H9 (cell line): Measurements from ENCODE around the gene SP4. TPM values are rescaled to one million over a fixed set of nuclear protein-coding genes. Genes with fewer than 3 reads are reported as not detected.

ENCODE experiments used
- DNase-seq: peaks from one replicate; pipeline ENCODE4 v3.0.0-alpha.2; 2017
- H2AFZ ChIP-seq: one replicate; pipeline ENCODE4 v1.6.1; 2013; ENCODE audit warnings: mild to moderate bottlenecking, low read length, control low read depth, moderate library complexity
- H2AK5ac ChIP-seq: 2 replicates; pipeline ENCODE4 v1.6.1; 2013; ENCODE audit warnings: low read length, control low read depth, mixed read lengths; ENCODE audit not compliant: insufficient read length
- H2BK120ac ChIP-seq: one replicate; pipeline ENCODE4 v1.6.1; 2013; ENCODE audit warnings: low read depth, mild to moderate bottlenecking, low read length, control low read depth, inconsistent platforms; ENCODE audit not compliant: poor library complexity, severe bottlenecking
- H2BK12ac ChIP-seq: 2 replicates; pipeline ENCODE4 v1.6.1; 2013; ENCODE audit warnings: low read length, control low read depth, mixed read lengths, low read depth; ENCODE audit not compliant: insufficient read length
- H2BK15ac ChIP-seq: 2 replicates; pipeline ENCODE4 v1.6.1; 2013; ENCODE audit warnings: low read depth, low read length, control low read depth
- H2BK20ac ChIP-seq: one replicate; pipeline ENCODE4 v1.6.1; 2013; ENCODE audit warnings: low read depth, mild to moderate bottlenecking, low read length, control low read depth, inconsistent platforms; ENCODE audit not compliant: poor library complexity, severe bottlenecking
- H2BK5ac ChIP-seq: 2 replicates; pipeline ENCODE4 v1.6.1; 2013; ENCODE audit warnings: low read length, control low read depth, mixed read lengths; ENCODE audit not compliant: insufficient read length
- H3K14ac ChIP-seq: 2 replicates; pipeline ENCODE4 v1.6.1; 2013; ENCODE audit warnings: low read length, control low read depth; ENCODE audit not compliant: insufficient read depth
- H3K18ac ChIP-seq: 2 replicates; pipeline ENCODE4 v1.6.1; 2013; ENCODE audit warnings: low read depth, mild to moderate bottlenecking, mixed read lengths, low read length, control low read depth; ENCODE audit not compliant: insufficient read length
- H3K23ac ChIP-seq: 2 replicates; pipeline ENCODE4 v1.6.1; 2013; ENCODE audit warnings: low read length, control low read depth, mixed read lengths, low read depth; ENCODE audit not compliant: insufficient read length
- H3K23me2 ChIP-seq: 2 replicates; pipeline ENCODE4 v1.6.1; 2013; ENCODE audit warnings: low read depth, mild to moderate bottlenecking, mixed read lengths, low read length, control low read depth; ENCODE audit not compliant: insufficient read length, poor library complexity, severe bottlenecking
- H3K27ac ChIP-seq: 2 replicates; pipeline ENCODE4 v1.5.1; 2013; ENCODE audit warnings: low read length, control low read depth, mixed read lengths, low read depth; ENCODE audit not compliant: insufficient read length
- H3K27me3 ChIP-seq: 2 replicates; pipeline ENCODE4 v1.6.1; 2013; ENCODE audit warnings: low read length, control low read depth, inconsistent platforms; ENCODE audit not compliant: insufficient read depth
- H3K4ac ChIP-seq: 2 replicates; pipeline ENCODE4 v1.6.1; 2013; ENCODE audit warnings: low read depth, mild to moderate bottlenecking, control low read depth, inconsistent platforms, low read length, moderate library complexity
- H3K4me1 ChIP-seq: 2 replicates; pipeline ENCODE4 v1.6.1; 2013; ENCODE audit warnings: low read length, control low read depth, inconsistent platforms; ENCODE audit not compliant: insufficient read depth
- H3K4me2 ChIP-seq: 2 replicates; pipeline ENCODE4 v1.6.1; 2013; ENCODE audit warnings: low read length, control low read depth, mixed read lengths; ENCODE audit not compliant: insufficient read length, insufficient read depth
- H3K56ac ChIP-seq: 2 replicates; pipeline ENCODE4 v1.6.1; 2013; ENCODE audit warnings: low read depth, mild to moderate bottlenecking, mixed read lengths, low read length, control low read depth; ENCODE audit not compliant: insufficient read length
- H3K79me1 ChIP-seq: 2 replicates; pipeline ENCODE4 v1.6.1; 2013; ENCODE audit warnings: low read depth, mild to moderate bottlenecking, moderate library complexity, low read length, control low read depth, inconsistent platforms; ENCODE audit not compliant: insufficient read depth, poor library complexity, severe bottlenecking
- H3K79me2 ChIP-seq: 2 replicates; pipeline ENCODE4 v1.6.1; 2013; ENCODE audit warnings: low read length, control low read depth, inconsistent platforms; ENCODE audit not compliant: insufficient read depth
- H3K9ac ChIP-seq: 2 replicates; pipeline ENCODE4 v1.6.1; 2013; ENCODE audit warnings: low read length, control low read depth, mixed read lengths; ENCODE audit not compliant: insufficient read length; ENCODE audit errors: extremely low read depth
- H3K9me3 ChIP-seq: one replicate; pipeline ENCODE4 v1.6.1; 2013; ENCODE audit warnings: low read depth, low read length, inconsistent platforms; ENCODE audit not compliant: control insufficient read depth
- H3T11ph ChIP-seq: one replicate; pipeline ENCODE4 v1.6.1; 2013; ENCODE audit warnings: mild to moderate bottlenecking, low read length, control low read depth, inconsistent platforms
- H4K20me1 ChIP-seq: one replicate; pipeline ENCODE4 v1.6.1; 2013; ENCODE audit not compliant: control insufficient read depth, insufficient read length, insufficient read depth
- H4K5ac ChIP-seq: 2 replicates; pipeline ENCODE4 v1.6.1; 2013; ENCODE audit warnings: low read depth, mild to moderate bottlenecking, mixed read lengths, low read length, control low read depth; ENCODE audit not compliant: insufficient read length
- H4K8ac ChIP-seq: replicated peaks from 2 replicates; pipeline ENCODE4 v1.6.1; 2013; ENCODE audit warnings: low read length, control low read depth, mixed read lengths, low read depth; ENCODE audit not compliant: insufficient read length
- H4K91ac ChIP-seq: 2 replicates; pipeline ENCODE4 v1.6.1; 2013; ENCODE audit warnings: low read depth, mild to moderate bottlenecking, moderate library complexity, mixed read lengths, low read length, control low read depth; ENCODE audit not compliant: insufficient read length
- H3K27ac Mint-ChIP-seq, 3 experiments: 2 replicates in 2 of 3; 3 replicates in 1 of 3; pipeline ENCODE4 v1.8.0; 2020 to 2021; ENCODE audit warnings: mixed read lengths in 3 of 3, mild to moderate bottlenecking in 1 of 3, moderate library complexity in 1 of 3
- H3K27me3 Mint-ChIP-seq: 2 replicates; pipeline ENCODE4 v1.8.0; 2021; ENCODE audit warnings: low read depth, mild to moderate bottlenecking, moderate library complexity, mixed read lengths
- H3K36me3 Mint-ChIP-seq, 3 experiments: 2 replicates in 2 of 3; 3 replicates in 1 of 3; pipeline ENCODE4 v1.8.0; 2020 to 2021; ENCODE audit warnings: low read depth in 3 of 3, mixed read lengths in 3 of 3; ENCODE audit not compliant: insufficient read depth in 1 of 3
- H3K4me1 Mint-ChIP-seq, 2 experiments: 2 replicates each; pipeline ENCODE4 v1.8.0; 2020; ENCODE audit warnings: mixed read lengths in 2 of 2
- H3K4me3 Mint-ChIP-seq, 2 experiments: 2 replicates in 1 of 2; 3 replicates in 1 of 2; pipeline ENCODE4 v1.8.0; 2020 to 2021; ENCODE audit warnings: mild to moderate bottlenecking in 2 of 2, mixed read lengths in 2 of 2, moderate library complexity in 1 of 2
- H3K9me3 Mint-ChIP-seq, 2 experiments: 2 replicates in 1 of 2; 3 replicates in 1 of 2; pipeline ENCODE4 v1.8.0; 2020; ENCODE audit warnings: mild to moderate bottlenecking in 2 of 2, mixed read lengths in 2 of 2, moderate library complexity in 1 of 2
- CTCF ChIP-seq: fragments of 200-600 bp; sonication (generic); conservative IDR thresholded peaks from 3 replicates; pipeline ENCODE4 v1.8.0; 2021; ENCODE audit warnings: antibody characterized with exemption, mild to moderate bottlenecking
- WGBS: extraction: QIAGEN DNeasy Blood & Tissue Kit; methylation state at CpG from one replicate; pipeline ENCODE4 v1.1.7; 2013; ENCODE audit warnings: missing lambda C conversion rate, low lambda C conversion rate, mixed read lengths; ENCODE audit not compliant: insufficient read length; ENCODE audit errors: extremely low coverage; 5-methylcytosine and 5-hydroxymethylcytosine counted together
- total RNA-seq: library from RNA; stranded (reverse); gene quantifications from 2 replicates; pipeline ENCODE4 v1.2.1, GENCODE V29; 2021

SP4 gene
- total RNA-seq, 1 experiment from 2014 or later: 19.4 TPM

DNA sequence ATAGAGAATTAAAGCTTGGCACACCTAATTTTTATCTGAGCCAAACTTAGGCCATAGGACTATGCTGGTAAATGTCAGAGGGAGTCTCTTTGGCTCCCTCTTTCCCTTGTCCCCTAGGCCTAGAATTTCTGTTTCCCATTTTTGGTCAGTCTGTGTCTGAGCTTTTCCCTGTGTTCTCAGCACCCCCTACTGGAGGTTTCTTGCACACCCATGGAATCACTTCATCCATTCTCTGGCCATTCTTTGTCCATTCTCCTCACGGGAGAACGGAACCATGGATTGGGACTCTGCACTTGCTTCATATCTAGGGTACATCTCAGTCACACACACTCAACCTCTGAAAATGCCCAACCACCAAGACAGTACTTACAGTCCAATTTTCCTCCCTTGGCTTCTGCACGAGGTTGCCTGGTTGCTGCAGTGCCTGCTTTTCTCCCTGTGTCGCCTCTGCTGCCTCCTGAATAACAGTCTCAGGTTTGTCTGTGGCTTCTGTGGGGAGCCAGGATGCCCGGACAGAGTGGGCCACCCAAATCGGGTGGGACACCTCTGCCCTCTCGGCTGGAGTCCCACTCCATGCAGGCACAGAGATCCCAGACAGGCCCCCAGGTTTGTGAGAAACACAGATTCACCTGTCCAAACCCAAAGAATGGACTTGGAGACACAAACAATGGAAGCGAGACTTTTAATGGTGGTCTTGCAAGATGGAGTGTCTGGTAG lies 79.9 kb downstream of the SP4 start:
- Histone ChIP-seq H2AK5ac (no peak overlapping the region), H4K20me1 (no peaks in the 10 kb centered on the region), H2BK20ac (no peak overlapping the region), H3K9ac (no peak overlapping the region), H3K9me3 (no peaks in the 10 kb centered on the region), H3K4me2 (no peak overlapping the region), H3K79me2 (no peaks in the 10 kb centered on the region), H3K14ac (no peak overlapping the region), H3K79me1 (no peaks in the 10 kb centered on the region), H2BK15ac (no peak overlapping the region), H3K4ac (no peak overlapping the region), H2BK120ac (no peak overlapping the region), H2AFZ (no peak overlapping the region), H4K5ac (no peak overlapping the region), H3K56ac (no peak overlapping the region), H3K27me3 (no peaks in the 10 kb centered on the region), H2BK5ac (no peak overlapping the region), H3K23me2 (no peaks in the 10 kb centered on the region), H3T11ph (no peak overlapping the region), H4K91ac (no peak overlapping the region), H3K18ac (no peak overlapping the region), H3K27ac (no peak overlapping the region), H2BK12ac (no peak overlapping the region), H3K23ac (no peak overlapping the region), H4K8ac (no peak overlapping the region), H3K4me1 (no peaks in the 10 kb centered on the region)
- Mint-ChIP-seq H3K36me3 (peaks cover 41 to 57% (median 54%) of the 10 kb centered on the region in 3 experiments), H3K9me3 (peaks cover 0 to 26% of the 10 kb centered on the region in 2 experiments; a peak in 3 of 5 replicates), H3K27ac (peak overlapping the region in 1 of 3 experiments; percentile 75; a peak in 2 of 7 replicates), H3K4me3 (no peak overlapping the region), H3K27me3 (no peaks in the 10 kb centered on the region), H3K4me1 (peaks cover 8 to 13% of the 10 kb centered on the region in 2 experiments)
- WGBS: no CpG with 5 or more reads among the region's 8 CpGs
- DNase-seq: peak; percentile 44
- TF ChIP-seq CTCF: peak; percentile 84
